A549 (cell line): ENCODE measurements around the gene IGSF10.

Experiments
- CHD2 ChIP-seq: fragments of 150-350 bp; IDR thresholded peaks from 2 replicates; pipeline ENCODE4 v1.6.1; 2014; ENCODE audit warnings: low read length; ENCODE audit not compliant: partially characterized antibody
- CTCF ChIP-seq: fragments of >200 bp; sonication (Bioruptor Twin); formaldehyde crosslinking; IDR thresholded peaks from 3 replicates; pipeline ENCODE4 v1.5.1; 2016
- HDAC2 ChIP-seq: fragments of 200-600 bp; sonication (generic); IDR thresholded peaks from 2 replicates; pipeline ENCODE4 v1.6.1; 2016
- HOXB13 ChIP-seq: fragments of 250-450 bp; sonication (Bioruptor Pico); IDR thresholded peaks from 2 replicates; pipeline ENCODE4 v1.5.0; 2020; ENCODE audit warnings: low read depth, mild to moderate bottlenecking, moderate library complexity
- MAX ChIP-seq: IDR thresholded peaks from 2 replicates; pipeline ENCODE4 v1.6.1; 2012
- MAZ ChIP-seq: fragments of 150-350 bp; IDR thresholded peaks from 2 replicates; pipeline ENCODE4 v1.6.1; 2014; ENCODE audit warnings: antibody characterized with exemption, low read depth, low read length, borderline replicate concordance
- NPAS2 ChIP-seq: fragments of 250-450 bp; sonication (Bioruptor Pico); IDR thresholded peaks from 2 replicates; pipeline ENCODE4 v1.8.0; 2022; ENCODE audit warnings: mild to moderate bottlenecking, moderate library complexity, borderline replicate concordance
- POLR2A ChIP-seq: IDR thresholded peaks from 2 replicates; pipeline ENCODE4 v1.6.1; 2012; ENCODE audit warnings: mild to moderate bottlenecking, low read length
- POLR2AphosphoS2 ChIP-seq: conservative IDR thresholded peaks from 2 replicates; pipeline ENCODE4 v1.6.1; 2012; ENCODE audit warnings: low read length, improper control_type of control experiment, inconsistent platforms
- RFX5 ChIP-seq: fragments of 450-650 bp; IDR thresholded peaks from 2 replicates; pipeline ENCODE4 v1.7.1; 2014; ENCODE audit warnings: antibody characterized with exemption, mild to moderate bottlenecking, moderate library complexity

GRCh38 chr3:151459358-151459757 is 1.5 kb downstream of the IGSF10 start:
- TF ChIP-seq CTCF, result no peak
- TF ChIP-seq MAZ, result no peak
- TF ChIP-seq CHD2, result no peak
- no peak for TF ChIP-seq RFX5
- TF ChIP-seq NPAS2 (CRISPR knock-in tag), result no peak
- TF ChIP-seq HOXB13, result no peak
- TF ChIP-seq MAX, result no peak
- no peak for TF ChIP-seq HDAC2
- no peak for TF ChIP-seq POLR2A
- TF ChIP-seq POLR2AphosphoS2, result no peak
